Measurements from ENCODE around the gene ADD2.

ADD2 gene

GRCh38 chr2:70767699-70768589 is at the start of gene ADD2:
Gene ADD2 (minus strand): TSS chr2:70768200. CDS start chr2:70706408, 61,792 bp downstream.
- DNase-seq (ENCODE audit: low read depth) = no peak
- no peak within 1 kb of the TSS for H3K4me3 ChIP-seq (ENCODE audit: control insufficient read depth, low read depth, low read length)
- TF ChIP-seq CTCF (IDR thresholded peaks at IDR 0.05; ENCODE audit: control insufficient read depth, insufficient read depth, low read depth, low read length, missing control alignments) = no peak

GRCh38 chr2:70817284-70817954 is 49.4 kb upstream of the ADD2 start:
- no peak for DNase-seq (ENCODE audit: low read depth)
- H3K4me3 ChIP-seq (ENCODE audit: control insufficient read depth, low read depth, low read length) = no peak overlapping the region
- TF ChIP-seq CTCF (IDR thresholded peaks at IDR 0.05; ENCODE audit: control insufficient read depth, insufficient read depth, low read depth, low read length, missing control alignments) = no peak

- no peak for DNase-seq (ENCODE audit: low read depth)
- no peak overlapping the region for H3K4me3 ChIP-seq (ENCODE audit: control insufficient read depth, low read depth, low read length)
- TF ChIP-seq CTCF (IDR thresholded peaks at IDR 0.05; ENCODE audit: control insufficient read depth, insufficient read depth, low read depth, low read length, missing control alignments) = no peak
Observed at GRCh38 chr2:70816726-70817125, 48.7 kb upstream of the ADD2 start.

GRCh38 chr2:70808983-70809958 is 41.3 kb upstream of the ADD2 start:
- H3K4me3 ChIP-seq (ENCODE audit: control insufficient read depth, low read depth, low read length) = no peak overlapping the region
- no peak for TF ChIP-seq CTCF (IDR thresholded peaks at IDR 0.05; ENCODE audit: control insufficient read depth, insufficient read depth, low read depth, low read length, missing control alignments)
- DNase-seq (ENCODE audit: low read depth) = no peak

GRCh38 chr2:70807828-70808118 is 39.8 kb upstream of the ADD2 start:
- DNase-seq (ENCODE audit: low read depth) = no peak
- no peak overlapping the region for H3K4me3 ChIP-seq (ENCODE audit: control insufficient read depth, low read depth, low read length)
- TF ChIP-seq CTCF (IDR thresholded peaks at IDR 0.05; ENCODE audit: control insufficient read depth, insufficient read depth, low read depth, low read length, missing control alignments) = no peak

GRCh38 chr2:70807102-70807827 is 39.3 kb upstream of the ADD2 start:
- H3K4me3 ChIP-seq (ENCODE audit: control insufficient read depth, low read depth, low read length) = no peak overlapping the region
- no peak for DNase-seq (ENCODE audit: low read depth)
- TF ChIP-seq CTCF (IDR thresholded peaks at IDR 0.05; ENCODE audit: control insufficient read depth, insufficient read depth, low read depth, low read length, missing control alignments) = no peak
